ENCODE measurements around the gene KIRREL2. TPM values are rescaled to one million over a fixed set of nuclear protein-coding genes. Genes with fewer than 3 reads are reported as not detected.
A peak's percentile ranks its signal among the peaks of the same experiment; 100 is the strongest.
"Not testable (repeated sequence)": the region's sequence is repeated elsewhere in the genome, so short reads cannot be mapped to it uniquely, and the experiment has no call there.

Gene KIRREL2
- polyA plus RNA-seq, 1 donor from 2014 or later, result not detected

- peaks cover 27% of the 10 kb centered on the region for H3K36me3 Mint-ChIP-seq
- peak overlapping the region in 1 of 3 donors; percentile 57 for H3K27ac Mint-ChIP-seq
- H3K9me3 Mint-ChIP-seq, result no peaks in the 10 kb centered on the region
- H3K4me1 Mint-ChIP-seq, result peaks cover 4 to 5% (median 5%) of the 10 kb centered on the region in 3 donors
- peak overlapping the region in 1 of 4 donors; percentile 51 for H3K4me3 Mint-ChIP-seq
- H3K27me3 Mint-ChIP-seq, result no peaks in the 10 kb centered on the region
These were observed 33.5 kb downstream of the KIRREL2 start for GRCh38 chr19:35890113-35890650.

GRCh38 chr19:35891819-35892218, 35.1 kb downstream of the KIRREL2 start:
- Mint-ChIP-seq H3K36me3 (peaks cover 24% of the 10 kb centered on the region), H3K27ac (peak overlapping the region in 2 of 3 donors; percentile 57 to 59)
- not testable (repeated sequence) for H3K9me3 Mint-ChIP-seq, H3K27me3 Mint-ChIP-seq, H3K4me3 Mint-ChIP-seq, H3K4me1 Mint-ChIP-seq

- H3K27me3 Mint-ChIP-seq, result no peaks in the 10 kb centered on the region
- H3K9me3 Mint-ChIP-seq, result no peaks in the 10 kb centered on the region
- H3K4me1 Mint-ChIP-seq, result peaks cover 10 to 12% (median 11%) of the 10 kb centered on the region in 3 donors
- peaks cover 11% of the 10 kb centered on the region for H3K36me3 Mint-ChIP-seq
- H3K27ac Mint-ChIP-seq, result peak overlapping the region in 2 of 3 donors; percentile 80 to 96
- peak overlapping the region in 2 of 4 donors; percentile 39 to 76 for H3K4me3 Mint-ChIP-seq
These were observed 37.6 kb downstream of the KIRREL2 start for GRCh38 chr19:35894342-35894741.

- no peaks in the 10 kb centered on the region for H3K9me3 Mint-ChIP-seq
- peaks cover 4% of the 10 kb centered on the region for H3K36me3 Mint-ChIP-seq
- no peaks in the 10 kb centered on the region for H3K27me3 Mint-ChIP-seq
- H3K4me1 Mint-ChIP-seq, result peaks cover 12 to 14% (median 12%) of the 10 kb centered on the region in 3 donors
- H3K4me3 Mint-ChIP-seq, result peak overlapping the region in 2 of 4 donors; percentile 74 to 76
- peak overlapping the region; percentile 73 to 96 (median 91) for H3K27ac Mint-ChIP-seq
These were observed 39.4 kb downstream of the KIRREL2 start for GRCh38 chr19:35895911-35896642.

DNA sequence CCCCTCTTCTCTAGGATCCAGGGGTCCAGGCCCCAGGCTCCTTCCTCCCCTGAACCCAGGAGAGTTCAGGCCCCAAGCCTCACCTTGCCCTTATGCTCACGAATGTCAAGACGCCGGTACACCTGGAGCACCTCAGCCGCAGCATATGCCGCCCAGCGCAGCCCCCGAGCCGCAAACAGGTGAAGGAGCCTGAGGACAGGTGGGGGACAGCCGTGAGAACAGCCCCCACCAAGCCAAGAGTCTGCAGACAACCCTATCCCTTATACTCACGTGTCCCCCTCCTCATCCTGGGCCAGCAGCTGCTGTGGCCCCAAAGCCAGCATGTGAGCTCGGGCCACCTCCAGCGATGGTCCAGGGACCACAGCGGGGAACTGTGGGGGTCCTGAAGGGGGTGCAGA, 39.9 kb downstream of the KIRREL2 start:
- peaks cover 12 to 14% (median 13%) of the 10 kb centered on the region in 3 donors for H3K4me1 Mint-ChIP-seq
- no peaks in the 10 kb centered on the region for H3K27me3 Mint-ChIP-seq
- peak overlapping the region in 2 of 3 donors; percentile 47 to 96 for H3K27ac Mint-ChIP-seq
- peak overlapping the region in 2 of 4 donors; percentile 67 to 76 for H3K4me3 Mint-ChIP-seq
- peaks cover 4% of the 10 kb centered on the region for H3K36me3 Mint-ChIP-seq
- no peaks in the 10 kb centered on the region for H3K9me3 Mint-ChIP-seq

DNA sequence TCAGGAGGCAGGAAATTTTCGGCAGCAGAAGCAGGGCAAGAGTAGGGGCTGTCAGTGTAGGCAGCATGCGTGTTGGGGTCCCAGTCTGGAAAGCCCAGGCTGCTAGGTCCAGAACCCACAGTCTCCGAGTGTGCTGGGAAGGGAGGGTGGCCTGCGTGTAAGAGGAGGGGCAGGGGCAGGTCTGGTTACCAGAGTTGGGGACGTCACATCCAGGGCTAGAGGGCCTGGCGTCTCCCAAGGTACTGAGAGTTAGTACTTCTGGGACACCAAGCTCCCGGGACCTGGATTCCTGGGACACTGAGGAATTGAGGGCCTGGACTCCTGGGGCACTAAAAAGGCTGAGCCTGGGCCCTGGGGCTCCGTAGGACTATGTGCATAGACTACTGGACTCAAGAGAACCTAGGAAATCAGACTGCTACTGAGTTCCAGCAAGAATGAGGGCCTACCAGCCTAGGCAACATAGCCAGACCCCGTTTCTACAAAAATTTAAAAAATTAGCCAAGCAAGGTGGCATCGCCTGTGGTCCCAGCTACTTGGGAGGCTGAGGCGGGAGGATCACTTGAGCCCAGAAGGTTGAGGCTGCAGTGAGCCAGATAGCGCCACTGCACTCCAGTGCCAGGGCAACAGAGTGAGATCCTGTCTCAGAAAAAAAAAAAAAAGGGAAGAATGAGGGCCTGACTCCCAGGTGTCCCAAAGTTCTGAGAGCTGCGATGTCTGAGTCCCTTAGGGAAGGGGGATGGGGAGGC, 41.2 kb downstream of the KIRREL2 start:
- Mint-ChIP-seq H3K36me3 (peaks cover 4% of the 10 kb centered on the region), H3K4me1 (peaks cover 21 to 26% (median 23%) of the 10 kb centered on the region in 3 donors), H3K4me3 (peak overlapping the region; percentile 93 to 99 (median 98)), H3K9me3 (no peaks in the 10 kb centered on the region), H3K27ac (peak overlapping the region; percentile 96 to 99 (median 99)), H3K27me3 (no peaks in the 10 kb centered on the region)

GRCh38 chr19:35898499-35898809, 41.7 kb downstream of the KIRREL2 start:
- Mint-ChIP-seq H3K27ac (peak overlapping the region; percentile 96 to 99 (median 99)), H3K4me1 (peaks cover 24 to 32% (median 28%) of the 10 kb centered on the region in 3 donors), H3K4me3 (peak overlapping the region; percentile 93 to 99 (median 98)), H3K9me3 (no peaks in the 10 kb centered on the region), H3K36me3 (peaks cover 2% of the 10 kb centered on the region), H3K27me3 (no peaks in the 10 kb centered on the region)

DNA sequence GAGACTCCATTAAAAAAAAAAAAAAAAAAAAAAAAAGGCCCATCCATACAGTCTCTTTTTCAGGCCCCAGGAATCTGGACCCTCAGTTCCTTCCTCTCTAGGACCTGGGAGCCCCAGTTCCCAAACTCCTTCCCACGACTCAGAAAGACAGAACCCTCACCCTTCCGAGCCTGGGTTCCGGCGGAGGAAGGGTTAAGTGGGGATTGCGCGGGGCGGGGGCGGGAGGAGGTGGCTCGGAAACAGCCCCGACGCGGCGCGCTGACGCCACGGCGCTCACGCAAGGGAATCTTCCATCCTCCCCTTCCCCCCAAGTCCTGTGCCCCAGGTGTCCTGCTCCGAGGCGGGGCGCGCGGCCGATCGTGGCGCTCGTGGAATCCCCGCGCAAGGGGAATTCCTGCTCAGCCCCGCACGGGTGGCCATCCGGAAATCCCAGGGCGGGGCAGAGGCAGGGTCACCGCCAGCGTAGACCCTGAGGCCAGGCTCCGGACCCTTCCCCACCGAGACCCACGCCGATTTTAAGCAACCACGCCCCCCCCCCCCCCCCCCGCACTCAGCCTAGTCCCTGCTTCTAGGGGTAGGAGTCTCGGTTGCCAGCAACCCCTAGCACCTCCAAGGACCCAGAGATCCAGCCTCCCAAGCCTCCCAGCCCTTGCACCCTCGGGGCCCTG, 43.0 kb downstream of the KIRREL2 start:
- Mint-ChIP-seq H3K27me3 (no peaks in the 10 kb centered on the region), H3K9me3 (no peaks in the 10 kb centered on the region), H3K27ac (peak overlapping the region; percentile 96 to 99 (median 99)), H3K36me3 (peaks cover 2% of the 10 kb centered on the region), H3K4me3 (peak overlapping the region; percentile 93 to 99 (median 98)), H3K4me1 (peaks cover 32 to 42% (median 35%) of the 10 kb centered on the region in 3 donors)

- Mint-ChIP-seq H3K4me3 (peak overlapping the region; percentile 93 to 99 (median 98)), H3K27me3 (no peaks in the 10 kb centered on the region), H3K36me3 (peaks cover 2% of the 10 kb centered on the region), H3K9me3 (no peaks in the 10 kb centered on the region), H3K27ac (peak overlapping the region; percentile 96 to 99 (median 99)), H3K4me1 (peaks cover 34 to 47% (median 37%) of the 10 kb centered on the region in 3 donors)
These were observed 44.4 kb downstream of the KIRREL2 start for GRCh38 chr19:35901055-35901644.

- Mint-ChIP-seq H3K4me1 (peaks cover 35 to 47% (median 37%) of the 10 kb centered on the region in 3 donors), H3K9me3 (no peaks in the 10 kb centered on the region), H3K4me3 (peak within 1 kb of the TSS; percentile 88 to 99 (median 94)), H3K27ac (peak within 1 kb of the TSS; percentile 96 to 99 (median 99)), H3K27me3 (no peaks in the 10 kb centered on the region), H3K36me3 (peaks cover 2% of the 10 kb centered on the region)
These were observed 45.3 kb downstream of the KIRREL2 start, which contains the start of gene HCST for GRCh38 chr19:35901854-35902661. Gene HCST, plus strand, starts transcription at chr19:35902529. Its CDS starts 65 bp downstream, at chr19:35902594.

GRCh38 chr19:35902870-35903475, 46.3 kb downstream of the KIRREL2 start:
- no peaks in the 10 kb centered on the region for H3K9me3 Mint-ChIP-seq
- peak overlapping the region; percentile 76 to 95 (median 88) for H3K4me3 Mint-ChIP-seq
- H3K27me3 Mint-ChIP-seq, result no peaks in the 10 kb centered on the region
- H3K36me3 Mint-ChIP-seq, result peaks cover 2% of the 10 kb centered on the region
- H3K4me1 Mint-ChIP-seq, result peaks cover 32 to 44% (median 37%) of the 10 kb centered on the region in 3 donors
- H3K27ac Mint-ChIP-seq, result peak overlapping the region; percentile 91 to 99 (median 96)

GRCh38 chr19:35903550-35904179, 47.0 kb downstream of the KIRREL2 start:
- H3K9me3 Mint-ChIP-seq, result no peaks in the 10 kb centered on the region
- peak overlapping the region; percentile 76 to 95 (median 88) for H3K4me3 Mint-ChIP-seq
- peak overlapping the region; percentile 91 to 99 (median 96) for H3K27ac Mint-ChIP-seq
- H3K4me1 Mint-ChIP-seq, result peaks cover 34 to 44% (median 37%) of the 10 kb centered on the region in 3 donors
- no peaks in the 10 kb centered on the region for H3K27me3 Mint-ChIP-seq
- peaks cover 2% of the 10 kb centered on the region for H3K36me3 Mint-ChIP-seq

All from IgD-negative memory B cell (primary cell).